ENCODE data around the gene LY86.
"Not testable (repeated sequence)": the region's sequence is repeated elsewhere in the genome, so short reads cannot be mapped to it uniquely, and the experiment has no call there.

The LY86 gene

DNA sequence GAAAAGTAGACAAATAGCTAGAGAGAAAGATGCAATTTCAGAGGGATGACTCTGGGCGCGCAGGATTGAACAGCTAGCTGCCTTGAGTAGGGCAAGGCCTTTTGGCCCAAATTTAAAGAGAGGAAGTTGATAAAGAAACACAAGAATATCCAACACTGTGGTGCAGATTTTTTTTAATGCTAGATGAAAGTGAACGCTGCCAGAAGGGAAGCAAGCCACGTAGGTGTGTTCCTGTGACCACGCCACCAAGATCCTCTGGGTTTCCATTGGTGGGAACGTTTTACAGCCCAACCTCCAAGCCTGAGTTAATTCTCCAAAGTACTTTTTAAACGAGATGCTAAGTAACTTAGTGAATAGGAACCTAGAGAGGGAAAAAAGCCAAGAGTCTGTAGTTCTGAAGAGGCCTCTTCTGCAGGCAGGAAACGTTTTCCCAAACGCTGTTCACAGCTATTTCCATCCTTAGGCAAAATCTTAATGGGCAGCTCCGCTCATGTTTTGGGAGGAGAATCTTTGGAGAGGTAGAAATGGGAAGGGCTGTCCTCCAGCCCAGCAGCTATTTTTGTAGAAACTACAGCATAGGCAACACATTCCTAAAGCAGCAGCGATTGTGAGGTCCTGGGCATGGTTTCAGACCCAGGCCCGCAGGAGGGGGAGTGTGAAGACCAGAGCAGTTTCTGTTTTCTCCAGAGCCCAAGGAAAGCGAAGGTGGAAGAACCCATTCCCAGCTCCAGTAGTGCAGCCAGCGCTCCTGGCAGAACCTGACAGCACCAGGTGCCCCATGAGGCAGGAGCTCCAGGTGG lies 8.2 kb downstream of the LY86 start:
- DNase-seq = no peak

DNA sequence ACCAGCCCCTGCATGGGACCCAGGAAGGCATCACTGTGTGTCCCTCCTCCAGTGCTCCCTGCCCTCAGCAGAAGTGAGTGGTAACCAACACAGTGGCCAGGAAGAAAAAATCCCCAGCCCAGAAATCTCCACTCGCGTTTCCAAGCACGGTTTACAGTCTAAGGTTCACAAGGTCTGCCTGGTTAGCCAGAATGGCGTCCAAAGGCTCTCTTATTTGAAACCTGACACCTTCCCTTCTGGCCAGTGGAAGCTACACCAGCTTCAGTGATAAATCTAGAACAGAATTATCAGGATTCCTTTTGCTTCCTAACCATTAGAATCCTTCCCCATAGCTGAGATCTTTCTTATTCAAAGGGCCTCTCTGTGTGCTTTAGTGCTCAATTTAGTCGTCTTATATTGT lies 9.2 kb downstream of the LY86 start:
- no peak for DNase-seq

DNA sequence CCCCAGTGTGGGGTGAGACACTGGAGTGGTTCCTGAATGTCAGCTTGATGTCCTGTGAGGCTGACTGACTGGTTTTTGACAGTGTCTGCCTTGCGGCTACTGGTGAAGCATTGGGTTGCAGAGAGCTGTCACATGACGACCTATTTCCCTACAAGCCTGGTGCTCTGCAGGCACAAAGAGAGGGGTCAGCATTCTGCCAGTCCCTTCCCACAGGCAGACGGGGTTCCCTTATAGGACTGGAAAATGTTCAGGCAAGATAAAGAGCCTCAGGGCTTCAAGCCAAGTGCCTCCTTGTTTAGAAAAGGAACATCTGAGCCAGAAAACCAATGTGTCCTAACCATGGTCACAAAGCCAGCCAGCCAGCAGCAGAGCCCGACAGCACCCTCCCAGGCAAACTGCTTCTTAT lies 11.0 kb downstream of the LY86 start:
- DNase-seq = no peak

DNA sequence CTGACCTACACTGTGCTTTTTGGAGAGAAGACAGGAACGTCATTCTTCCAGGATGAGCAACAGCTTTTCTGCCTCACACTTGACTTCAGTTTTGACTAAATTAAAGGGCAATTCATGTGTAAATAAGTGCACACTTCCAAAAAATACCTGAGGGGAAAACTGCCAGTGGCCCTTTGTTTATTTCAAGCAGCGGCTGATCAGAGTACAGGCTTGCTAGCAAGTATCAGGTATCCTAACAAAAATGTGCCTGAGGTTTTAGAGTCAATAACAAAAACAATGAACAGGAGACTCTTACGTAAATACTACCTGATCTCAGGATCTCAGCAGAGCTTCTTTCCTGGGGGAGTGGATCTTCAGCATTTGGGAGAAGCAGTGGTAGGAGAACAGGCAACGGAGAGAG lies 12.4 kb downstream of the LY86 start:
- no peak for DNase-seq

DNA sequence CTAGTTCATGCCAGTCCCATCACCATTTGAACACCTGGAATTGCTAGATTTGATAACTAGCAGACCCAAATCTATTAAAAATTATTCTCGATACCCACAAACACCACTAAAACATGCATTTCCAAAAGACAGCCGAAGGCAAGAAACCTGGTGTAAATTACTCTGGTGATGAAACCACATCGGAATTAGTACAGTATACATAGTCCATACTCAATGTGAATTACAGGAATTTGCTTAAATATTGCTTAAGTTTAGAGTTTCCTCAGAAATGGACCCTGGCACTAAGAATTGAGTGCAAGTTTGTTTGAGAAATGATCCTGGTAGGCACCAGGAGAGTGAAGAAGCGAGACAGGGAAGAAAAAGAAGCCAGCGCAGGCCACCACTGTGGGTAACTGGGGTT lies 13.7 kb downstream of the LY86 start:
- DNase-seq = no peak

DNA sequence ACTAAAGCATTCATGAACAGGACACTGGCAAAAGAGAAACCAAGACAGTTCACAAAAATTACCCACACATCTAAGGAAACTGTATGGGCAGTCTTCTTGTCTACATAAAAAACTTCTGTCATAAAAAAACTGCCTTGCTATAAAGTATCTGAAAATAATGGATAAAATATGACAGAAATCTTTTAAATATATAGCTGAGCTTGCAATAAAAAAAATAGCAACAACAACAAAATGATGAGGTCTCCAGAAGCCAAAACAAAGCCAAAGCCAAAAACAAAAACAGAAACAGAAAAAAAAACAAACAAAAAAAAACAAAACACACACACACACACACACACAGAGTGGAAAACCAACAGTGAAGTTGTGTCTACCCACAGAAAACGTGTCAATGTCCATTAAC lies 14.8 kb downstream of the LY86 start:
- no peak for DNase-seq

DNA sequence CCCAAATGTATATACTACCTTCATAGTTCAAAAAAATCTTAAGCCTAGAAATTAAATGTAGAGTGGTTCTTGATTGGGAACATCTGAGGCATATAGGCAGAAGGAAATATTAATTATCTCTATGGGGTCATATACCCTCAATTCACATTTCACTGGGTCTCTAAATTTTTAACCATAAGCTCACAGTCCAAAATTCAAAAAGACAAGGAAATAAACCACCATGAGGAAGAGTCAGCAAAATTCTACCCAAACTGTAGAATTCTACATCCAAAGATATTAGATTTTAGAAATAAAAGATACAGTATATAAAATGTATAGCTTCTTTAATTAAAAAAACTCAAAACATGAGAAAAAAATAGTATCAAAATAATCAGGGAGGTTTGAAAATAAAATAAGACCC lies 15.5 kb downstream of the LY86 start:
- no peak for DNase-seq

DNA sequence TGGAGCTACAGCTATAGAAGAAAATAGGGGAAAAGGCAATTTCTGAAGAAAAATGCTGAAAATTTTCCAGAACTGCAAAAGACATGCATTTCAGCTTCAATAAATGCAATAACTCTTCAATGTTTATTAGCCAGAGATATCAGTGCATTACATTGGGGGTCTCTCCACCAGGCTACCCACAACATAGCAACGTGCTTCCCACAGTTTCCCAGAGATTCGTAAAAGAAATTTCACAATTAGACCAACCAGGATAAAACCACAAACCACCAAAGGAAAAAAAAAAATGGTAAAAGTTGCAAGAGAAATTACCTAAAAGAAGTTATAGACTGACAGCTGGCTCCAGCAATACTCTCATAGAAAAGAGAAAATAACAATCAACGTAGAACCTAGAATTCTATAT lies 16.0 kb downstream of the LY86 start:
- no peak for DNase-seq

DNA sequence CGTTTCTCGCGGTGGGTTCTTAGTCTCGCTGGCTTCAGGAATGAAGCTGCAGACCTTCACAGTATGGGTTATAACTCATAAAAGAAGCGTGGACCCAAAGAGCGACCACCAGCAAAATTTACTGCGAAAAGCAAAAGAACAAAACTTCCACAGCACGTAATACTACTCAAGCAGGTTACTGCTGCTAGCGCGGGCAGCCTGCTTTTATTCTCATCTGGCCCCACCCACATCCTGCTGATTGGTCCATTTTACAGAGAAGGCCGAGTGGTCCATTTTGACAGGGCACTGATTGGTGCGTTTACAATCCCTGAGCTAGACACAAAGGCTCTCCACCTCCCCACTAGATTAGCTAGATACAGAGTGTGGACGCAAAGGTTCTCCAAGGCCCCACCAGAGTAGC lies 17.4 kb downstream of the LY86 start:
- DNase-seq = no peak

DNA sequence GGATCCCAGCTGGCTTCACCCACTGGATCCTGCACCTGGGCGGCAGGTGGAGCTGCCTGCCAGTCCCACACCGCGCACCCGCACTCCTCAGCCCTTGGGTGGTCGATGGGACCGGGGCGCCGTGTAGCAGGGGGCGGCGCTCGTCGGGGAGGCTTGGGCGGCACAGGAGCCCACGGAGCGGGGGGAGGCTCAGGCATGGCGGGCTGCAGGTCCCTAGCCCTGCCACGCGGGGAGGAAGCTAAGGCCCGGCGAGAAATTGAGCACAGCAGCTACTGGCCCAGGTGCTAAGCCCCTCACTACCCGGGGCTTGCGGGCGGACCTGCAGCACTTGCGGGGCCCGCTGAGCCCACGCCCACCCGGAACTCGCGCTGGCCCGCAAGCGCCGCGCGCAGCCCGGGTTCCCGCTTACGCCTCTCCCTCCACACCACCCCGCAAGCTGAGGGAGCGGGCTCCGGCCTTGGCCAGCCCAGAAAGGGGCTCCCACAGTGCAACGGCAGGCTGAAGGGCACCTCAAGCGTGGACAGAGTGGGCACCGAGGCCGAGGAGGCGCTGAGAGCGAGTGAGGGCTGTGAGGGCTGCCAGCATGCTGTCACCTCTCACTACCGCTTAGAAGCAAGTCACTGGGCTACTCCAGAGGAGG lies 18.0 kb downstream of the LY86 start:
- not testable (repeated sequence) for DNase-seq

DNA sequence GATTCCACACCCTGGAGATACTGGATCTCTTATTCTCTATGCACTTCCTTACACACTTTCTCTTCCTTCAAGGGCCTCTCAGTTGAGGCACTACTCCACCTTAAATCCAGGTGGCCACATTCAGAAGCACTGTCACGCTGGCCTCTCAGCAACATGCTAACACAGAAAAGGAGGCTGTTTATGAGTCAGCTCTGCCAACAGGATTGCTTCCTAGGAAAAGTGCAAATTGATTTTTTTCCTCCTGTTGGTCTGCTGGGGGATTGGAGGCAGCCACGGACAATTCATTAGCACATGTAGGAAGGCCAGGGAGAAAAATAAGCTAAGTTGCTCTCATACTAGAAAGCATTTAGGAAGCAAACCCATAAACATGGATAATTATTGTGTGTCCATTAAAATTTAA lies 20.9 kb downstream of the LY86 start:
- no peak for DNase-seq

DNA sequence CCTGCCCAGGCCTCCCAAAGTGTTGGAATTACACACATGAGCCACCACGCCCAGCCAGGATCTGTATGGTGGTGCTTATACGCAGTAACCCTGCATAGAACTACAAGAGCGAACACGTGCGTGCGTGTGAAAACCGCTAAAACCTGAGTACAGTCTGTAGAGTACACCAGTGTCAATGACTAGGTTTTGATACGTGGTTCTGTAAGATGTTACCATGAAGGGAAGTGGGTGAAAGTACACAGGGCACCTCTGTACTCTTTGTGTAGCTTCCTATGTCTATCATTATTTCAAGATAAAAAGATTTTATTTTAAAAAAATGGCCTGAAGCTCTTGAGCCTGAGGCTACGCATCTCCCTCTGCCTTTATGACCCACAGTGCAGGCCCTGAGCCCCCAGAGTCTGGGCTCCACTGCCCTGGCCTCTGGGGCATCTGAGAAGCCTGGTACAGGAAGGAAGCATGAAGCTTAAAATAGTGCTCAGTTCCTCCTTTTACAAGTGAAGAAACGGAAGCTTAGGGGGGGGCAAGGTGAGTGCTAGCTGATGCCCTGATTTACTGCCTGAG lies 21.6 kb downstream of the LY86 start:
- no peak for DNase-seq

DNA sequence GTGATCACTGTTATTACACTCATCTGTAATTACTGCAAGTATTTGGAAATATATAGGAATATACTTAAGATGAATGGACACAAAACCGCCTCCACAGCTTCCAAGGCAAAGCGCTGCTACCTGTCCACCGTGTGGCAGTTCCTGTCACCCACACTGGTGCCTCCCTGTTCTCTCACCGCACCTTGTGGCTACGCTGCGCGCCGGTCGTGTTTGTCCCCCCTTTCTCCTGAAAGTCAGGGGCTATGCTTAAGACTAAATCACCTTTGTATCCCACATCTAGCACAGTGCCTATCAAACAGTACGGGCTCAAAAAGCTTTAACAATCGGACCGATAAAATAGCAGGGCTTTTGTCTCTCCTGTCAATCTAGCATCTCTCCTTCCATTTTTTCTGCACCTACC lies 23.0 kb downstream of the LY86 start:
- DNase-seq = no peak

DNA sequence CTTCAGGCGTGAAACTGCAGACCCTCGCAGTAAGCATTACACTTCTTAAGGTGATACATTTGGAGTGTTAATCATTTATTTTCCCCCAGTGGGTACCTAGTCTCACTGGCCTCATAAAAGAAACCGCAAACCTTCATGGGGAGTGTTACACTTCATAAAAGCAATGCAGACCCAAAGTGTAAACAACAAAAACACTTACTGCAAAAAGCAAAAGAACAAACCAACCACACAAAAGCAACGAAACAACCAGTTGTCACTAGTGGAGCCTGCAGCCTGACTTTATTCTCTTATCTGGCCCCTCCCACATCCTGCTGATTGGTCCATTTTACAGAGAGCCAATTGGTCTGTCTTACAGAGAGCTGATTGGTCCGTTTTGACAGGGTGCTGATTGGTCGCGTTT lies 23.8 kb downstream of the LY86 start:
- no peak for DNase-seq

DNA sequence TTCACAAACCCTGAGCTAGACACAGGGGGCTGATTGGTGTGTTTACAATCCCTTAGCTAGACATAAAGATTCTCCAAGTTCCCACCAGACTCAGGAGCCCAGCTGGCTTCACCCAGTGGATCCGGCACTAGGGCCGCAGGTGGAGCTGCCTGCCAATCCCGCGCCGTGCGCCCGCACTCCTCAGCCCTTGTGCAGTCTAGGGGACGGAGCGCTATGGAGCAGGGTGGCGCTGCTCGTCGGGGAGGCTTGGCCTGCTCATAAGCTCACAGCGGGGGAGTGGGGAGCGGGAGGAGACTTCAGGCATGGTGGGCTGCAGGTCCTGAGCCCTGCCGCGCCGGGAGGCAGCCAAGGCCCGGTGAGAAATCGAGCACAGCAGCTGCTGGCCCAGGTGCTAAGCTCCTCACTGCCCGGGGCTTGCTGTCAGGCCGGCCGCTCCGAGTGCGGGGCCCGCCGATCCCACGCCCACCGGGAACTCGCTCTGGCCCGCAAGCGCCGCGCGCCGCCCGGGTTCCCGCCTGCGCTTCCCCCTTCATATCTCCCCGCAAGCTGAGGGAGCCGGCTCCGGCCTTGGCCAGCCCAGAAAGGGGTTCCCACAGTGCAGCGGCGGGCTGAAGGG lies 24.7 kb downstream of the LY86 start:
- DNase-seq = not testable (repeated sequence)

DNA sequence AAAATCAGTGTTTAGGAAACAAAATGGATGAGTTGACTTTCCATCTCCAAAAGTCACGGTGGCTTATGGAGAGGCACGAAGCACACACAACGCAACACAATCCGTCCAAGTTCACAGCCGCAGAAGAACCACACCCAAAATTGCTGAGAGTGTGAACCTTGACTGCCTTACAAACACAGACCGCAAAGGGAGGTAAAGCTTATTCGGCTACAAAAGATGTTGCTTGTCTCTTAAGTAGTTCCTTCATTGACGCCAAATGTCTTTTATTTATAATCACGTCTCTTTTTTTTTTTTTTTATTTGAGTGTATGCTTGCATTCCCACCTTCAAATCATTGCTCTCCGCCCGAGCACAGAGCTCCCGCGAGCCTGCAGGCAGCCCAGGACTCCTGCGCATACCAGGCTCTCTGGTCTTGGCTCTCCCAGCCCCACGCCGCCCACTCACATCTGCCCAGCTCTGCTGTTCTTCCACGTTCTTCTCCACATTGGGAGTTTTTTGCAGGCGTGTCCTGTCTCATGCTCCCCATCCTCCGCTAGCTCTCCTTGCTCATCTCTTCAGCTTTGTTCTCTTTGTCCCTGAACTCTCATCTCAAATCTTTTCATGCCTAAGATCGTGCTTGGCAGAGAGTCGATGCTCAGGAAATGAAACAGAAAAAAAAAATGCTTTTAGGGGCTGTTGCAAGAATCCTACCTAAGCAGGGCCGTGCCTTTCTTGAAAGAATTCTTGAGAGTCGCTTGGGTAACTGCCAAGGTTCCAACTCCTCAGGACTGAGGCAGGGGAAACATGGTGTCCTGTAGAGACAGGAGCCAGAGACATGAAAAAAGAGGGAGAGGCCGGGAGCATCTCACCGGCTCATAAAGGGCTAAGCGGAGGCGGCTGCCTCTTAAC lies 25.8 kb downstream of the LY86 start:
- DNase-seq = no peak

DNA sequence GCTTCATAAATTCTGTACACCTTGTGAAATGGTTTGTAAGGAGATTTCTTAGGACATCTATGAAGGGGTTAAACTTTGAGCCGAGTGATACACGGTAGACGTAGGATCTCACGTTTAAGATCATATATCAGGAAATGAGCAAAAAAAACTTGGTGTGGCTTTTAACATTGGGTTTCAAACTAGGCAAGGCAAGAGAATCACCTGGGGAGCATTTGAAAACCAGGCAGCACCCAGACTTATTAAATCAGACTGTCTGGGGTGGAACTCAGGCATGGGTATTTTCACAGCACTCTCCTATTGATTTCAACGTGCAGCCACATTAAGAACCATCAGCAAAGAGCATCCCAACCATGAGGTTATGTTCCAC lies 26.4 kb downstream of the LY86 start:
- no peak for DNase-seq

DNA sequence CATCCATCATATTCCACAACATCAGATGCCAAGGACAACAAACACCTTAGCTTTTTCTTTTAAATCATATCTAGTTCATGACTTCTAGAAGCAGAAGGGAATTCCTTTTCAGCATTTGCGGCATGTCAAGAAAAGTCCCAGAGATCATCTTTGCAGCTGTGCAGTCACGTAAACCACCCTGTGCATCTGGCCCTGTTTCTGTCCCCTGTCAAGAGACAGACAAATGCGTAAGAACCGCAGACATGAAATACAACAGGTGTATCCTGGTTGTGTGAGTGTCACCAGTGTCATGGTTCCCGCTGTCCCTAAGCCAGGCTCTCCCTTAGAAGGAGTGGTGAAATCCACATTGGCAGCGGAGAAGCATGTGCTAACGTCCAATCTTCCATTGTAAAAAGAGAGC lies 28.1 kb downstream of the LY86 start:
- DNase-seq = no peak

DNA sequence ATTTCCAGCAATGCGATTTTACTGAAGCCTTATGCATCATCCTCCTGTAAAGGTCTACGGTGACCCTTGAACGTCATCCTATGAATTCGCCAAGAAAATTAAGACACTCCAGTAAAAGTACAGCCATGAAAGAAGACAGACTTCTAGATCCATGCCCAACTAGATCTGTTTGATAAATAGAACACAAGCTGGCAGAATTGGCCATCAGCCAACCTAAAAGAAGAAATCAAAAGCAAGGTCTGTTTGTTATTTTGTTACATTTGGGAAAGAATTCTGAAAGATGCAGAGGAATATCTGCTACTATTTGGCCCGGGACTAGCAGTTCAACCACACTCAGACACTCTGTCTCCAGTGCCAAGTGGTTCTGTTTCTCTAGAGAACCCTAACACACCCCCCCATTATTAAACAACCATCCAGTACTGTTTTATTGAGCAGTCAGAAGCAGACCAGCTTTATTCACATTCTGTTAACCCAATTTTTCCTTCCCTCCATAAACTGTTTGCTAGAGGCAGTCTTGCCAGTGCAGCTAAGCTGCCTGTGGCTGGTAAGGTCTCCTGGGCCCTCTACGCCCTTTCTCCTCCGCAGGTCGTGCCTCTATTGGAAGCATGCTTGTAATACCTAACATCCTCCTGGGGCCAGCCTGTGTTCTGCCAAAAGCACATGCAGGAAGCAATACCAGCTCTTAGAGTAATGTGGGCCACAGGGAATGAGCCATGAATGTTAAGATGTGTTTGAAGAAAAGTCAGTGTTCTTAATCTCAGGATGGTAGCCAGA lies 30.7 kb downstream of the LY86 start:
- no peak for DNase-seq

DNA sequence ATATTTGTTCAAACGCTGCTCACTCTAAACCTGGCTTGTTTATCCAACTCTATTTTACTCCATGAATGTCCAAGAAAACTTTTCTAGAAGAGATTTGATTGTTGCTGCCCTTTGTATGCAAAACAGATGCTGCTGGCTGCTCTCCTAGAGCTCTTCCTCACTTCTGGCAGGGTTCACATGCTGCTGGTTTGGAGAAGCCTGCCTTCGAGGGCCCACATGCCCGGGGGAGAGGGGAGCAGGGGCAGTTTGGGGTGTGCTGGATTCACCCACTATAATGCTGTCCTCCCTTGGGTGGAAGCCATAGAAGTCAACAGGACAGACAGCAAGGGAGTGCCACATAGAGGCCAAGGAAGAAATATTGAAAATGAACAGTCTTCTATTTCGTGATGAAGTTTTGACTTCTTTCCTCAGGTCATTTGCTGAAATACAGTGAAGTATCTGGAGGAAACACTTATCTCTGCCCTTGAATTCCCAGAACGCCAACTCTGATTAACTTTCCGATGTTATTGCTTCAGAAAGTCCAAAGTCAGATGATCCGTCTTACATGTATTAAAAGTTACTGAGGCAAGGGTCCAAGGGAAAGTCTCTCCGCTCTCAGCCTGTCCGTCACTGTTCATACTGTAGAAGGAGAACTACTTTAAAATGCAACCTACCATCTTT lies 32.4 kb downstream of the LY86 start:
- DNase-seq = no peak

DNA sequence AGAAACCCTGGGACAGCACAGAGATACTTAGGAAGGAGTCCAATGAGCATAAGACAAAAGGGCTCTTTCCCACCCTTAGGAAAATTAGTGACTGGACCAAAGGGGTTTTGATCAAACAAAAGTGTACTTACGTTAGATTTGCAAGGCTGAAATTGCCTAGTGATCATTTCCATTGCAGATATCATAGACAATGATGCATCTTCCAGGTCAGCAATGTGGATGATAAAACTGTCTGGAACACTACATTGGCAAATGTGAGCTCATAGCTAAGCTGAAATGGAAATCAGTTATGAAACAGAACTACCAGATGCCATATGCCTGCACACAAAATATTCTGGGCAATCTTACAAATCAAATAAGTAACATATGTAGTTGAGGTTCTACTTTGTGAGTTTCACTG lies 34.0 kb downstream of the LY86 start:
- DNase-seq = no peak

DNA sequence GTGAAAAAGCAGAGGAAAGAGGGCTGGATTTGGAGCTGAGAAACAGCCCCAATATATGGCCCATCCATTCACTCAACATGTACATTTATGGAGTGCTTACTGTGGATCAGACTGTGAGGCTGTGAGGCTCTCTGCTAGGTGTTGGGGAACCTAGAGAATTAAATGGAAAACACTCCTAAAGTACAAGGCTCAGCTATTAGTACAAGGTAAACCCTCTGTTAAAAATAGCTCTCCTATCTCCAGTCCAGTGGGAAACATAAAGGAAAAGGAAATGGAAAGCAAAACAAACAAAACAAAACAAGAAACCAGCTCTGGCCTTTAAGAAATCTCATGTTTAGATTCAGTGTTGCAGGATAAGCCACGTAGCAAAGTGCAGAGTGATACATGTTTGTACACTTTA lies 35.0 kb downstream of the LY86 start:
- DNase-seq = no peak

Data from femur (tissue), 1 donor.